GM20000 (cell line): ENCODE measurements around the gene FRMD4A.

Experiments used
- DNase-seq: peaks from one replicate; pipeline ENCODE4 v3.0.0; 2012; ENCODE audit warnings: low spot score
- TF ChIP-seq, protein P1 (sequence below): IDR thresholded peaks from 2 replicates; pipeline ENCODE4 v1.5.1; 2012; ENCODE audit warnings: mild to moderate bottlenecking, control low read depth; ENCODE audit errors: extremely low read depth, missing control alignments

Gene FRMD4A

DNA sequence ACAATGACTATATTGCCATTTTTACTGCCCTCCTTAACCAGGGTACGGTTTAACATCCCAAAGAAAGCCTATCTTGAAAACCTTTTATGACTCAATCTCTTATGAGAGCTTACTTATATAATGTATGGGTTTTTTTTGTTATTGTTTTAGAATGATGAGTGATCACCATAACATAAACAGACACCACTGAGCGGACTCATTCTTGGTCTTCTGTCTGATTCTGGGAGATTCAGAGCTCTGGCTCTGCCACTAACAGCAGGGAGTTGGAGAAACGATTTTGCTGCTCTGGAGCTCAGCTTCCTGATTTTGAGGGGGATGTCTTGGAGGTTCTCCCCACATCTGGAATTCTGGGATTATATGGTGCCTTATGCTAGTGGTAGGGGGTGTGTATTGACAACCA lies 244.1 kb downstream of the FRMD4A start:
- TF ChIP-seq, protein P1, sequence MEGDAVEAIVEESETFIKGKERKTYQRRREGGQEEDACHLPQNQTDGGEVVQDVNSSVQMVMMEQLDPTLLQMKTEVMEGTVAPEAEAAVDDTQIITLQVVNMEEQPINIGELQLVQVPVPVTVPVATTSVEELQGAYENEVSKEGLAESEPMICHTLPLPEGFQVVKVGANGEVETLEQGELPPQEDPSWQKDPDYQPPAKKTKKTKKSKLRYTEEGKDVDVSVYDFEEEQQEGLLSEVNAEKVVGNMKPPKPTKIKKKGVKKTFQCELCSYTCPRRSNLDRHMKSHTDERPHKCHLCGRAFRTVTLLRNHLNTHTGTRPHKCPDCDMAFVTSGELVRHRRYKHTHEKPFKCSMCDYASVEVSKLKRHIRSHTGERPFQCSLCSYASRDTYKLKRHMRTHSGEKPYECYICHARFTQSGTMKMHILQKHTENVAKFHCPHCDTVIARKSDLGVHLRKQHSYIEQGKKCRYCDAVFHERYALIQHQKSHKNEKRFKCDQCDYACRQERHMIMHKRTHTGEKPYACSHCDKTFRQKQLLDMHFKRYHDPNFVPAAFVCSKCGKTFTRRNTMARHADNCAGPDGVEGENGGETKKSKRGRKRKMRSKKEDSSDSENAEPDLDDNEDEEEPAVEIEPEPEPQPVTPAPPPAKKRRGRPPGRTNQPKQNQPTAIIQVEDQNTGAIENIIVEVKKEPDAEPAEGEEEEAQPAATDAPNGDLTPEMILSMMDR = no peak

DNA sequence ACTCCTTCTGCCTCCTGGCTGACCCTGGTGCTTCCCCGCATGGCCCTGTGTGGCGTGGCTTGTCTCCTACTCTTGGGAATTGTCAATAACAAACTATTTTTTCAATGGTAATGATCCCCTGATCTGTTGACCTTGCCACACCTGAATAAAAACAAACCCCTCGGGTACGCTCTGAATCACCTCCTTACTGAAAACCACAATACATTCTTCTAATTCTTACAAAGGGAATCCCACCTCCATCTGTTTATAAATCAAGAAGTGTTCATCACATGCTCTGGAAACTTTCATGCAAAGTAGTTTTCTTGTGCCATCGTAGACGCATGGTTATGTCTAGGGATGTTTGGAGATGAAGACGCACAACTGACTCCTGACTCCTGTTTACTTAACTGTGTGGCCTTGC lies 245.8 kb downstream of the FRMD4A start:
- DNase-seq = no peak
- TF ChIP-seq, protein P1 = no peak

More for the DNA sequence above, 244.1 kb downstream of the FRMD4A start:
- no peak for DNase-seq

DNA sequence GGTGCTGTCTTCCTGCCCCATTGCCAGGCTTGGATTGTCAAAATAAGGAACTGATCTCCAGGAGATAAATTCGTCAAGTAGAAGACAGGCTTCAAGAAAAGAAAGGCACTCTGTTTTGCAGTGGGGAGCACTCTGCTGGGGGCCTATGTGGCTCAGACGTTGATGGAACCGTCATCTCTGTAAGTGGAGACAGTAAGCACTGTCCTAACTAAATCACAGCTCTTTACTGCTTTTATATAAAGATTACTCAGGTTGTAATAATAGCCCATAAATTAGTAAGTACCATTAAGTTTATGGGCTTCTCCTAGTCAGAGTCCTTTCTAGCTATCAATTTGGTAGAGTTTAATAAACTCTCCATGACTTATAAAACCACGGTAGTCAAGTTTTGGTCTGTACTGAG lies 249.9 kb downstream of the FRMD4A start:
- DNase-seq = no peak
- TF ChIP-seq, protein P1 = no peak

DNA sequence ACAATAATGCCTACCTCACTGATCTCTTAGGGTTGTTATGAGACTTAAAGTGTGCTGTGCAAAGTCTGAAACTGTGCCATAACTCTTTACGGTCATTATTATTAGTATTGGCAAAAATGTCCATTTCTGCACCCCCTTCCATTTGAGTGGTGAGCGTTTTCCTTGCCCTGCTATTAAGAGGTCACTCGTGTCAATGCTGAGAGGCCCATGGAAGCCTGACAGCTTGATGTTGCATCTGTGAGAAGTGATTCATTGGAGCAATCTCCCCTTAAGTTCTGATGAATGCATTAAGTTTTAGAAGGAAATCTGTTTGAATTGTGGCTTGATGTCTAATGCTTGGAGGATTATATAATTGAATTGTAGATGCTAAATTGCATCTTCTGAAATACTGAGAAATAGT lies 253.3 kb downstream of the FRMD4A start:
- TF ChIP-seq, protein P1 = no peak
- no peak for DNase-seq

DNA sequence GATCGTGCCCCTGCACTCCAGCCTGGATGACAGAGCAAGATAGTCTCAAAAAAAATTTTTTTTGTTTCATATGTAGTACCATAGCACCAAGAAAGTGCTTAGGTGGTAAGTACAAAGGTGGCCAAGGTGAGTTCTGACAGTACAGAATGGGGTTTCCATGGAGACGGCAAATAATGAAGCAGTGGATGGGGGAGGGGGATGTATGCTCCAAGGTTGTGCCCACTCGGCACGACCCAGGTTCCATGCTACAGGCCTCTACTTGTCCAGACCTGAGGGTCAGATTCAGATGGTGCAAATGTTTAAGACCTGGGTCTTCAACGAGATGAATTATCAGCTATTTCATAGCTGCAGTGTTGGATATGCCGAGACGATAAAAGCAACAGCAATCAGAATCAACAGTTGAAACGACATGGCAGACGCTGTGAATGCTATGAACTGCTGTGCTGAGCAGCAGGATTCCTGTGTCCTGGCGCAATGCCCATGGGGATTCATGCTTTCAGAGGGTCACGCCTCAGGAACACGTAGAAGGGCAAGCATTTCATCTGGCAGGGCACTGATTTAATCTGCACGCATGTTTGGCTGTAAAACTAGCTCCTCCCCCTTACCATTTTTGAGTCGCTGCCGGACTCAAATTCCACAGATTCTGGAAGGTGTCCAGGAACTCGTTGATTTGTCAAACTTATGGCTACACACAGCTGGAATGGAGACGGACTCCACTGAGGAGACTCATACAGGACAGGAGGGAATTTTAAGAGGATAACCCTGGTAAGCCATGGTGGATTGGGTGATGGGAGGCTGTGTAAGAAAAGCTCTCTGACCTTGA lies 256.5 kb downstream of the FRMD4A start:
- TF ChIP-seq, protein P1 = no peak
- DNase-seq = no peak

DNA sequence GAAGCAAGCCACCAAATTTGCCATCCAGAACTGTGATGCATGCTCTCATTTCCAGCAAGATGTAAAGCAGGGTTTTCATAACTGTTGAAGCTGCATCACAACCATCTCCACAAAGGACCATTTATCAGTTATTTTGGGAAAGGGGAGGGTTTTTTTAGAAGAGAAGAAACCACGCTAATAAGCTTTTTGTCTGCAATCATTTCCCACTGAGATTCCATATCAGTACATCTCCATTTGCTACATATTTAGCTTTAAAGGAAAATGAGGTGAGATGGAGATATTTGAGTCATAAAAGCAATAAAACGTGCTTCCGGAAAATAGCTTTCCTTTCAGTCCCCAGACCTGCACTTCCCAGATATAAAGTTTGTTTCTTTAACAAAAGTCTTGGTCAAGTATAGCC lies 258.2 kb downstream of the FRMD4A start:
- TF ChIP-seq, protein P1 = no peak
- DNase-seq = no peak

DNA sequence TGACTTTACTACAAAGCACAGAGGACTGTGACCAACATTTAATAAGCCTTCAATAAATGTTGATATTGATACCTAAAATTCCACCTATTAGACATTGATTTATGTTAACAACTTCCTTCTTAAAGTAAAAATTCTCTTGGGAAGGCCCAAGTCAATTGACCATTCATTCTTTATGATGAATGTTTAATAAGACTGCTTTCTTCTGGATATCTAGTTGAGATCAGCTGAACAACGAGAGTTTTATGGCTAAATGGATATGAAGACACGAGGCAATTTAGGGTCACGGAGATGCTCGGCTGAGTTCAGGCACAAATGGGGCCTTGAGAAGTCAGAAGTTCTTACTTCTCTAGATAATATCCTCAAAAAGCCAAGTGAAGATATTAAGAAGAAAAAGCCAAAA lies 258.8 kb downstream of the FRMD4A start:
- TF ChIP-seq, protein P1 = no peak

More for the DNA sequence above, 258.8 kb downstream of the FRMD4A start:
- no peak for DNase-seq
